Activated effector memory CD4-positive, alpha-beta T cell treated with anti-CD3 and anti-CD28 coated beads, Interleukin-2, amount 50 U/mL, for 16 hours (primary cell): Measurements from ENCODE around the gene CRABP2.

Experiments
- DNase-seq: peaks from one replicate; pipeline ENCODE4 v3.0.0-alpha.2; 2020

Gene CRABP2

GRCh38 chr1:156708218-156708661 is 2.9 kb upstream of the CRABP2 start:
- DNase-seq, result no peak

- no peak for DNase-seq
Measured at GRCh38 chr1:156707417-156708217, 2.2 kb upstream of the CRABP2 start.

DNA sequence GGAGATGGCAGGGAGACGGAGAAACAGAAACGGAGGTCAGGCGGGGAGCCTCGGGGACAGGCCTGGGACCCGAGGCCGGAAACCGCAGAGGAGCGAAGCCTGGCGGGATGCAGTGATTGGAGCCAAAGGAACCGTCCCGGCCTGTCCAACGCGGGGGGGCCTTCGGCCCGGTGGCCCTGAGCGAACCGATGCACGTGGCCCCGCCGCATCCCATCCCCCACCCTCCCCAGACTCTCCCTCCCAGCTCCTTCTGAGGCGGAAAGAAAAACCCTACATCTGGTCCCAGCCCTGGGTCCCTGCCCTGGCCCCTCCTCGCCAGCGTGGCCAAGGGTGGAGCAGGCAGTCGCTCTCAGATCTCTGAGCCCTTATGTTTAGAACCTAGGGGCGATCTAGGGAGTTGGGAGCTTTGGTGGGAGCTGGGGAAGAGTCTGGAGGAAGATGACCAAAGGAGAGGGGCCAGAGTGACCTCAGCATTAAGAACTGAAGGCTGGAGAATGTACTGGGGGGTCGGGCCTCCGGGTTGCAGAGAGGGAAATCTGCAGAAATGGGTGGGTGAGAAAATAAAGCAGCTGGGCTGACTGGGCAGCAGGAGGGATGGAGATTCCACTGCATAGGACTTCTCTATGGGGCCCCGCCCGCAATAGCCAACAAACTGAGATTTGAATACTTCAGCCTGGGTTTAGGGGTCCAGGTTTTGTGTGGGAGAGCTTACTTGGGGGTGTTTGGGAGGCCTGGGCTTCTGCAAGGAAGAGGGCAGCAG is 1.5 kb upstream of the CRABP2 start:
- DNase-seq, result no peak

DNA sequence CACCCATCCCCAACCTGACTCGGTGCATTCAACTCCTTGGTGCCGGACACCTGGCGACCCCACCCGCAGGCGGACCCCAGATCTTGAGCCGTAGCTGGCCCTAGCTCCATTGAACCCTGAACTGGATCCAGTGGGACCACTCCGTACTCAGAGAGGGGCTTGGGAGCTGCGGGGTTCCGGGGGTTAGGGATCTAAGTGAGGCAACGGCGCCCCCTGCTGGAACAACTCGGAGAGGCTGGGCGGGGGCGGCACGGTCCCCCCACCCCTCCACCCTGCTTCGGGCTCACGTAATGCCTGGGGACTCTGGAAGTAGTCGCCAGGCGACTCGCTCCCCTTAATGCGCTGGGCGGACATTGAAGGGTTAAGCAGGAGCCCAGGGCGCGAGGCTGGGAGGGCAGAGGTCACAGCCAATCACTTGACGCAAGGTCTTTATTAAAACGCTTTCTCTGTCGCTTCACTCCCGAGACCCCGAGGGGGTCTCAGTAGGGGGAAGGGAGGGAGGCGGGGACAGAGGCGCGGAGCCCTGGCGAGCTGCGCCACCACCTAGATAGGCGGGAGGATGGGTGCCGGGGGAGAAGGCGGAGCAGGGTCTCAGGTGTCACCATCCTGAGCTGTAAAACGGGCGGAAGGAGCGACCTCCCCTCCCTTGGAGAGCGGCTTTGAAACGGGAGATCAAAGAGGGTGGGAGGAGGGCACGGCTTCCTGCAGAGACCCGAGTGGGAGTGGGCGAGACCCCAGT is 704 bp upstream of the CRABP2 start:
- peak; percentile 89 for DNase-seq

GRCh38 chr1:156704930-156705320 is 458 bp downstream of the CRABP2 start:
- DNase-seq, result peak; percentile 81

GRCh38 chr1:156704166-156704711 is 1.1 kb downstream of the CRABP2 start:
- DNase-seq, result no peak

DNA sequence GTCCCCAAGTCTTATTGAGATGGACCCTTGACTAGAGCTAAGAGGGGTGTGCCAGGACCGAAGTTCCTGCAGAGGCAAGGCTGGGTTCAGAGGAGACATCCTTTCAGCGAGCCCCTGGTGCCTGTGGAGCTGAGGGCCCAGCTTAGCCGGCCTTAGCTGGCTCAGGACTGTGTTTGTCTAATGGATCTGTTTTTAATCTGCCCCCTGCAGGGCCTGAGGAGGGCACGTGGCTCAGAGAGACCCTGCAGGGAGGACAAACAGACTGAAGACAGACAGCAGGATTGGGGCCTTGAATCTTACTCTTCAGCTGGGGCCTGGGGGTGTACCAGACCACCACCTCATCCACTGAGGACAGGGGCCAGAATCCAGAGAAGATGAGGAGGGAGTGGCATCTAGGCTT is 1.6 kb downstream of the CRABP2 start:
- DNase-seq, result no peak

GRCh38 chr1:156703336-156703735 is 2.0 kb downstream of the CRABP2 start:
- no peak for DNase-seq

GRCh38 chr1:156700736-156701531 is 4.4 kb downstream of the CRABP2 start:
- no peak for DNase-seq

GRCh38 chr1:156698995-156699394 is 6.4 kb downstream of the CRABP2 start:
- DNase-seq, result no peak

- DNase-seq, result no peak
Measured at GRCh38 chr1:156697481-156697880, 7.9 kb downstream of the CRABP2 start.

DNA sequence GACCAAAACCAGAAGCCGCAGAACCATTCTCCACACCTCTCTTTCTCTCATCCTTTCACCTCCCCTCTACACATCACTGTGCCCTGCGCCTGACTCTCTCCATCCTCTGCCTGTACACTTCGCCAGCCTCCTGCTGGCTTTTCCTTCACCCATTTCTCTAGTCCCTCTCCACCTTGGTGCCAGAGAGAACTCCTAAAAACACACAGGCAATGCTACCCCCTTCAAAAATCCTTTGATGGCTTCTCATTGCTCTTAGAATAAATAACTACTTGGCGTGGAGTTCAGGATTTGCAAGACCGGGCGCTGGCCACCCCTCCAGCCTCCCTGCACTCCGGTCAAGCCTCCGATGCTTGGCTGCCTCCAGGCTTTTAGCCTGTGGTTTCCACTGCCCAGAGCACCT is 8.6 kb downstream of the CRABP2 start:
- DNase-seq, result no peak

GRCh38 chr1:156694690-156694962 is 10.8 kb downstream of the CRABP2 start:
- no peak for DNase-seq

DNA sequence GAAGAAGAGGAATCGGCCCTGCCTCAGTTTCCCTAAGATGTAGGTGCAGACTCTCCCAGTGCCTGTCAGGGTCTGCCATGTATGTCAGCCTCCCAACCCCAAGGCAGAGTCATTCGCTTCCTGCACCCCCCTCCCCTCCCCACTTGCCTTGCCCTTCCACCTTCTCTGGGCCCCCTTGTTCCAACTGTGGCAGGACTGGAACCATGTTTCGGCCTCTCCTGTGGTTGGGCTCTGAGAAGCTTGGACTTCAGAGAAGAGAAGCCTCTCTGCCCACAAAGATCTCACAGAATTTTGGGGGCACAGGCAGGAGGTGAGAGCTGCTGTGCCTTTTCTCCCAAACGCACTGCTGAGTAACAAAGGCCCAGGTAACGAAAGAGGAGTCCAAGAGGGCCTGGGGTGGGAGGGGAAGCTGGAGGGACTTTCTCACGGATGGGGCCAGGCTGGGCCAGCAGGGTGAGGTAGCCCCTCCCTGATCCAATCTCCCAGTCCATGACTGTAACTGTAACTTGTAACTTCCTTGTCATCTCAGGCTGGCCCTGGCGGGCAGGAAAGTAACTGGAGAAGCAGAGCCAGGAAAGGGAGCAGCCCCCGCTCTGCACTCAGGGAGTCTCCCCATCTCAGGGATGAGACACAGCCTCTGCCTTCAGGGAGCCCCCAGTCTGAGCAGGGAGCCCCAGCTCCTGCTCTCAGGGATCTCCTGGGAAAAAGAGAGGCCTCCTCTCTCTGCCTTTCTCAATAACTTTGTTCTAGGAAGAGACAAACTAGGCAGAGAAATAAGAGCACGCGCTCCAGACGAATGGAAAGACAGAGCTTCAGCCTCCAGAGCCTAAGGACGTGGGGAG is 11.3 kb downstream of the CRABP2 start:
- DNase-seq, result no peak

- no peak for DNase-seq
Measured at GRCh38 chr1:156692925-156693847, 12.2 kb downstream of the CRABP2 start.

DNA sequence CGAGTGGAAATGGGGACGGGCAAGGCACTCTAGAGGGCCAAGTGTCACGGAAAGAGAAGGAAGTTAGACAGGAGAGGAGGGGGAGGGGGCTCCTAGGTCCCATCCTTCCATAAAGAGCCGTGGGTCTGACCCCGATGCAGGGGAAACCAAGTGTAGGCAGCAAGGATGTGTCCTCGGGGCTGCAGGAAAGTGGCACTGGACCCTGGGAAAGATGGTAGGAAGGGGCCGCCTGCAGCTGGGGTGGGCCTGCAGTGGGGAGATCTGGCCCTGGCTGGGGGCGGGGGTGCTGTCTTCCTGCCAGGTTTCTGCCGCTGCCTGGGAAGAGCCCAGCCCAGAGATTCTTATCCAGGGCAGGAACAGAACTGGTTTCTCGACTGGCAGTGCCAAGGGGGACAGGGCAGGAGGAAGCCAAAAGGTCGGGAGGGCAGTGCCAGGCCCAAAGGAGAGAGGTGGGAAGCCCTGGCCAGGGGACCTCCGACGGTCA is 12.9 kb downstream of the CRABP2 start:
- no peak for DNase-seq

GRCh38 chr1:156691665-156692440 is 13.5 kb downstream of the CRABP2 start:
- no peak for DNase-seq

DNA sequence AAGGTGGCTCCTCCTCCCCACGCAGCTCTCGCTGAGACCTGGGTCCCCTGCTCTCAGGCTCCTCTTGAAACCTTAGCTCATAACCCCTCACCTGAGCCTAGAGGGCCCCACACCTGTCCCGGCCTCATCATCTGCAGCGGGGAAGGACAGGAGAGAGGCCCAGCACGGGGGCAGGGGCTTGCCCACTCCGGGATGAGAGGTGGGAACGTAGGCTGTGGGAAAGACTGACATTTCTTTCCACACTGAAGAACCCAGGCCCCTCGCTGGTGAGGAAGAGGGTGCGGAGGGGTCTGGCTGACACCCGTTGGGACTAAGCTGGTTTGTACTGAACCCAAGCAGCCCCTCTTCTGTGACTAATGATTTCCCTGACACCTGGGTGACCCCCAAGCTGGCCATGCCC is 14.2 kb downstream of the CRABP2 start:
- DNase-seq, result no peak

DNA sequence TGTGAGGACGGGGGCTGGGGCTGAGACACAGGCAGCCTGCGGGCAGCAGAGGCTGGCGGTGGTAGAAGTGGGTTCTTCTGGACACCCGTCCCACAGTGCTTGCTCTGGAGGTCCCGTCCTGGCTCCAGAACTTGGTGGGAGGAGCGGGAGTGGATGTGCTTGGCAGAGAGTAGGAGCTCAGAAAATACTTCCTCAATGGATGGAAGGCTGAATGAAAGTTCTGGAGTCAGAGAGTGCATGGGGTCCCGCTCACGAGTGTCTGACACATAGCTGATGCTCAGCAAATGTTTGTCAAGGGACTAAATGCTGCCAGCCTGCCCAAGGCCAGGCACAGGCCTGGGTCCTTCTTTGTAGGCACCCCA is 14.7 kb downstream of the CRABP2 start:
- DNase-seq, result no peak
